ENCODE data around the gene RPL37A.
"Not testable (repeated sequence)": the region's sequence is repeated elsewhere in the genome, so short reads cannot be mapped to it uniquely, and the experiment has no call there.

RPL37A gene

DNA sequence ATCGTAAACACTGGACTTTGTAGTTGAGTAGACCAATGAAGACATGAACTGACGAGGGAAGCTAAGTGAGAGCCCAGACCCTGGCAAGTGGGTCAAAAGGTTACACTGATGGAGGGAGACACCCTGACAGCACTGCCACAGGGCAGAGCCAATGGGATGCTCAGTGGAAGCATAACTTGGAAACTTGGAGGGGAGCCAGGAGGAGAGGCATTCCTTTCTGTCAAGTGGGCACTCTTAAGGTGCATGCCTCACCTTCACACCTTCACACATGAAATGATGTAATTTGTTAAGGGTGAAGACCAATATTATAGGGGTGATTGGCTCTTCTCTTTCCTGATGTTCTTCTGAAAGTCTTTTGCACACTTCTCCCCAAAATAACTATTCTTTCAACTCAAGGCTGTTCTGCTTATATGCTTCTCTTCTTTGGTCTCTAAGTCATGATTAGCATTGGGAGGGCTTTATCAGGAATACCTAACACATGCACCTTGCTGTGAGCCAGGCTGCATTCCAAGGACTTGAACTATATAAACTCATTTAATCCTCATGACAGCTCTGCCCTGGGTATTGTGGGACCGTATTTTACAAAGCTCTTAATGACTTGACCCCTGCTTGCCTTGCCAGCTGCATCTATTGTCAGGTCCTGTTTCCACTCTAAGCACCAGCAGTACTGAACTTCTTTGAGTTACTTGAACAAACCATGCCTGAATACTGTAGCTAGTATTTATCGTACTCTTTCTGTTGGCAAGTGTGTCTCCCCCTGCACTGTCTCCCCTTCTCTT lies 19.0 kb downstream of the RPL37A start:
- no peak for DNase-seq (ENCODE audit: low read depth)

DNA sequence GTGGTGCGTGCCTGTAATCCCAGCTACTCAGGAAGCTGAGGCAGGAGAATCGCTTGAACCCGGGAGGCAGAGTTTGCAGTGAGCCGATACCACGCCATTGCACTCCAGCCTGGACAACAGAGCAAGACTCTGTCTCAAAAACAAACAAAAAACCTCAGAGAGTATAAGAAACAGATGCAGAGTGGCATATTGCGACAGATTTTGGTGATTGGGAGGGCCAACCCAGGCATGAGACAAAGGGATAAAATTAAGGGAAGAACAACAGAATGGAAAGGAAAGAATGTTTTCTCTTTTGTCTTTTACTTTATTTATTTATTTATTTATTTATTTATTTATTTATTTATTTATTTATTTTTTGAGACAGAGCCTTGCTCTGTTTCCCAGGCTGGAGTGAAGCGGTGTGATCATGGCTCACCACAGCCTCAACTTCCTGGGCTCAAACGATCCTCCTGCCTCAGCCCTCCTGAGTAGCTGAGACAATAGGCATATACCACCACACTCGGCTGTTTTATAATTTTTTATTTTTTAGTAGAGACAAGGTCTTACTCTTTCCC lies 20.0 kb downstream of the RPL37A start:
- DNase-seq (ENCODE audit: low read depth) = not testable (repeated sequence)

DNA sequence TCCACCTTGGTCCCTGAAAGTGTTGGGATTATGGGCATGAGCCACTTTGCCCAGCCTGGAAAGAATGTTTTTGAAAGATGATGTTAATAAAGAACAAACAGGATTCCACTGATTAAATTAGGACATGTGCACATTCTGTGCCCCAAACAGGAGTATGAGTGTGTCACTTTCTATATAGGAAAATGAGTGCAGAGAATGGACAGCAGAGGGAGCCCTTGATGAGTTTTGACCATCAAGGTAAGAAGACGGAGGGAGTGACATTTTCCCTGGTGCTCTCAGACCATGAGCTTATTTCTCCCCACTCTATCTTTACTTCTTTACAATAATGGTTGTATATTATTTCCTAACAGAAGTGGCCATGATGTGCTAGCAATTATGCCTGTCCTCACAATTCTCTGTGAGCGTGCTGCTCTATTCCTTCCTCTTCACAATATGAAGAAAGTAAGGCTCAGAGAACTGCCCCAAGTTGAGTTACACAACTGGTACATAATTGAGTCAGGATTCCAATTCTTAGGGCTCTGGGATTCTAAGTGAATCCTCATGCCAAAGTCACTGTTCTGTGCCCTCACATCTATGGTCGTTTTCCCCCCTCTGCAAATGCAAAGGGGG lies 20.6 kb downstream of the RPL37A start:
- peak; percentile 24 for DNase-seq (ENCODE audit: low read depth)

DNA sequence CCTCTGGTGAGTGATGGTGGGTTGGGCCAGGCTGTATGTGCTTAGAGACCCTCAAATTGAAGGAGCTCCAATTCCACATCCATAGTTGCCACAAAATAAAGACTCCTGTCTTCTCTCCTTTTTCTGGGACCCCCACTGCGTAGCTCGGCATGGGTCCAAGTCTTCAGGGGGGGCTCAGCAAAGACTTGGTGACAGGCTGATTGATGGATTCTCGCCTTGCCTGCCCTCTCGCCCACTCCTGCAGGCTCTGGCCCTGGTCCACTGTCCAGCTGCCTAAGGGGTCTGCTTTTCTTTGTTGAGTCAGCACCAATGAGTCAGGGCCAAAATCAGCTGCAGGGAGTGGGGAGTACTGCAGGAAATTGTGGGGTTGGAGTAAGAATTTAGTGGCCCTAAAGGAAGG lies 21.5 kb downstream of the RPL37A start:
- DNase-seq (ENCODE audit: low read depth) = no peak

DNA sequence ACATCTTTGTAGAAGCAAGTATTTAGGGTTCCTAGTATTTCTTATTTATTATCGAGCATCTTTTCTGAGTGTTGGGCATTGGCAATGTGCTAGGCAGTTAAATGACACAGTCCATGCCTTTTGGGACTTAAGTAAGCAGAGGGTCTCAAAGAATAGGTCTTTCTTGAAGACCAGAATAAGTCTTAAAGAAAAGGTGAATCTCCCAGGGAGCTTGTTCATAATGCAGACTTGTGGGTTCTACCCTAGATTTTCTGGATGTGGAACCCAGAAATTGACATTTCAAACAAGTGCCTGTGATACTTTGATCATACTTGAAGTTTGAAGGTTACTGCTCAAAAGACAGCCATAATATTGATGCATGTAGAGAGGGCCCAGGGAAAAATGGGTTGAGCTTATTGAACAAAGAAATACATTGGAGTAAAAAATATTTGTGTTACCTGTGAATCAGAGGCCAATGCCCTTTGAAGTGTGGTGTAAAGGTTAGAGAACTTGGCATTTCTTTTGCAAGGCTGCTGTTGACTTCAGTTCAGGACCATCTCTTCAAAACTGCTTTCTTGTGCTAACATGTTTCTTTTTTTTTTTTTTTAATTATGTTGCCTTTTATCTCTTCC lies 24.4 kb downstream of the RPL37A start:
- DNase-seq (ENCODE audit: low read depth) = no peak

DNA sequence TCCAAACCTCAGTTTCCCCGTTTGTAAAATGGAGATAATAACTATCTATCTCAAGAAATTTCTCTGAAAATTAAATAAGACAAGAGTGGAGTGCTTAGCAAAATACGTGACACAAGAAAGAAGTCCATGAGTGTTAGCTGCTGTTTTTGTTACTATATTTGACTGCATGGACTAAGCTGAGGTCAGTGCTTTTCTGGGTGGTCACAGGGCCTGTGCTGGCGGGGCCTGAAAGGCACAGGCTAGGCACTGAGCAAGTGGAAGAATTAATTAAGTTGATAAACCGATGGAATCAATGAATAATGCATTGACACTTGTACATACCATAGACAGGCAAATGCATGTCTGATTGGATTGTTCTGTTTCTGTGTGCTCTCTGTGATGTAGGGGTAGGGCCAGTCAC lies 27.3 kb downstream of the RPL37A start:
- DNase-seq (ENCODE audit: low read depth) = no peak

DNA sequence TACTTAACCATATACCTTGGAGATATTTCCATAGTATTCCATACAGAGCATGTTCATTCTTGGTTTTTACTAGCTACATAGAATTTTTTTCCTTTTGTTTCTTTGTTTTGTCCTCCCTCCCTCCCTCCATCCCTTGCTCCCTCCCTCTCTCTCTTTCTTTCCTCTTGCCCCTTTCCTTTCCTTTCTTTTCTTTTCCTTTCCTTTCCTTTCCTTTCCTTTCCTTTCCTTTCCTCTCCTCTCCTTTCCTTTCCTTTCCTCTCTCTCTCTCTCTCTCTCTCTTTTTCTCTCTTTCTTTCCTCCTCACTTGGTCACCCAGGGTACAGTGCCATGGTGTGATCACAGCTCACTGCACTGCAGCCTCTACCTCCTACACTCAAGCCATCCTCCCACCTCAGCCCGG lies 28.3 kb downstream of the RPL37A start:
- no peak for DNase-seq (ENCODE audit: low read depth)

DNA sequence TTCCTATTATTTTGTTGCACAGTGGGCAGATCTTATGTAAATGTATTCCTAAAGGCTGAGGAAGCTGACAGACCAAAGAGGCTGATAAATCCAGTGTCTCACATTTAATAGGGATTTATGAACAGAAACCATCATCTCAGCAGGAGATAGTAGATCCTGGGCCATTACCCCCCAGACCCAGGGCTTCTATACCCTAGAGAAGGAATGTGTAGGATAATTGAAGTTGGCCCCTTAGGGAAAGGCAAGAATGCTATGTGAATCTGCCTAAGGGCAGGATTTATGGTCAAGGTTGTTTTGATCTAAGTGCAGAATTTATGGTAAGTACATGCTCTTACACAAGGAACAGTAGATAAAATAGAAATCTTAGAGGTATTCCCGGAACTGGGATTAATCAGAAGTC lies 29.0 kb downstream of the RPL37A start:
- no peak for DNase-seq (ENCODE audit: low read depth)

DNA sequence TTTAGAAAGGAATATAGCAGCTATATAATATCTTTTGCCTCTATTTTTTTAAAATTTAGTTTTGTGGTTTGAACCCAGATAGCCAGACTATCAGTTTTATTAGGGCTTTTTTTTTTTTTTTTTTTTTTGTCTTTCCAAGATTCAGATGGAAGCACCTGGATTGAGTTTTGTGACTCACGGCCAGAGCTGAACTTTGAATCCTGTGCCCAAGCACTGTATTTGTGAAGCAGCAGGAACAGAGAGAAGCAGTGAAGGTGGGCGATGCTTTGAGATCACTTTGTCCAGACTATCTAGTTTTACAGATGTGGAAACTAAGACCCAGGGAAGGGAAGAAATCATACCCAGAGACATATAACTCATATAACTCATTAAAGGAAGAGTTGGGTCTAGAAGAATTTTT lies 33.9 kb downstream of the RPL37A start:
- DNase-seq (ENCODE audit: low read depth) = no peak

DNA sequence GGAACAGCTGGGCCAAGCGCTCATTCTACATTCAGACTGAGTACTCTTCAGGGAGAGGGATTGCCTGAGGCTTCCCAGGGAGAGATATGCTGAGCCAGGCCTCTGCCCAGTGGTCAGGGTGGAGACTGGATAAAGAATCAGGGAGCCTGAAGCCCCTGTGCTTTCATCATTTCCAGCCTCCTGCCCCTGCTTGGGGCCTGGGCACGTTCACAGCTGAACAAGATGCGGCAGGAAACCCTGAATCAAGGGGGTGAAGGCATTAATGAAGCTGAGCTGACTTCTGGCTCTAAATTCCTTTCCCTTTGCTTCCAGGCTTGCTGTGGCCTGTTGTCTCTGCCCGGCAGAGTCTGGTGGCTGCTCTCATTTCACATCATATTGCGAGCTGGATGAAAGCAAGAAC lies 35.0 kb downstream of the RPL37A start:
- DNase-seq (ENCODE audit: low read depth) = no peak

DNA sequence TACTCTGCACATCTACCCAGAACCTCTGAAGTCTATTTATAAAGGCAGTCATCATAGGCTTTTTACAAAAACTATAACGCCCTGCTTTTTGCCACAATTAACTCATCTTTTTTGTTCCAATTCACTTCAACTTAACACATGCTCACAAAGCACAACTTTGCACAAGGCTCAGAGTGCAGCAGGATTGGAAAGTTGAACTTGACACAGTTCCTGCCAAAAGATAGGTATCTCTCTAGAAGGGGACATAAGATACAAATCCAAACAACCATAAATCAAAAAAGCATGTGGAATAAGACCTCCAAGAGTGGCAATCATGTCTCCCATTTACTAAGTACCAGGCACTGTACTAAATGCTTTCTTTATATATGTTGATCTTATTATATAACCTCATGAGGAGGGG lies 36.2 kb downstream of the RPL37A start:
- no peak for DNase-seq (ENCODE audit: low read depth)

DNA sequence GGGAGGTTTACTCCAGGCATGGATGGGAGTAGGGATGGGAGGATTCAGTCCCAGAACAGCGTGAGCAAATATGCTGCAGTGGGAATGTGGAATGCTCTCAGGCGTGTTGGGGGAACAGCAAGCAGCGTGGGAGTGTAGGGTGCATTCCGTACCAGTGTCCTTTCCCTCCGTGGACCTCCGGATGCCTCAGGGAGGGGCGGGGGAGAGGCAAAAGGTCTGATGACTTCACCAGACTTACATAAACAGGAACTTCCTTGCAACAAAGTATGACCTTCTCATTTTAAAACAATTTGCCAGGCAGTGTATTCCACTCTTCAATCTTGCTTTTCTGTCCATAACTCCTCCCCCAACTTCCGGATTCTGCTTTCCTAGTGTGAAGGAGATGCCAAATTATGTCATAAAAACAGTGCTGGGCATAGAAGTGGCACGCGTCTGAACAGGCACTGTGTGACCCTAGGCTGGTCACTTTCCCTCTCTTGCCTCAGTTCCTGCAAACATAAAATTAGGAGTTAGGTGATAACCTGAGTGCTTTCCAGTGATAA lies 36.9 kb downstream of the RPL37A start:
- no peak for DNase-seq (ENCODE audit: low read depth)

DNA sequence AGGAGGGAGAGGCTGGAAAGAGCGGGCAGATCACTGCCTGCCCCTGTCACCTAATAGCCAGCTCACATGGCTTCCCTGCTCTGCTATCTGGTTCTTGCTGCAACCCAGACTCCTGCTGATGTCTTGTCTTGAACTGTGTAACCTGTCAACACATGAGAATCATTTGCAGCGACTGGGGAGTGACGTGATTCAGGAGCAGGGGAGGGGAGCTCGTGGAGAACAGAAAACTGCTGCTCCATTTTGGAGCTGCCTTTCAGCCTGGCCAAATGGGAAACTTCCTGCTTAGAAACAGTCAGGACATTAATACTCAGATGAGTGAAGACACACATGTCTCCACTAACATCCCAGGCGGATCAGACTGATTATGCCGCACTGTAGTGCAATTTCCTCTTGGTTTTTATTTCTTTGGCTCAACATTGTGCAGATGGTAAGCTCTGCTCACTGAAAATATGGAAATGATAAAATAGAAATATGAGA lies 38.1 kb downstream of the RPL37A start:
- no peak for DNase-seq (ENCODE audit: low read depth)

DNA sequence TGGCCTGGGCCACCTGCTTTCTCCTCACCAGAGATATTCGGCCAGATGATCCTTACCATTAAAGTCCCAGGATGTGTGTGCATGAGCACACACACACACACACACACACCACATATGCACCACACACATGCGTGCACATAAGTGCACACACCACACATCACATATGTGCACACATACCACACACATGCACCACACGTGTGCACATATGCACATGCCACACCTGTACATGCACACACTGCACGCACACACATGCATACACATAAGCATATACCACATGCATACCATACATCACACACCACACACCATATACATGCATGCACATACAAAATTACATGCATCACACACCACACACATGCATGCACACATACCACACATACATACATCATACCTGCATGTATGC lies 38.7 kb downstream of the RPL37A start:
- DNase-seq (ENCODE audit: low read depth) = no peak

DNA sequence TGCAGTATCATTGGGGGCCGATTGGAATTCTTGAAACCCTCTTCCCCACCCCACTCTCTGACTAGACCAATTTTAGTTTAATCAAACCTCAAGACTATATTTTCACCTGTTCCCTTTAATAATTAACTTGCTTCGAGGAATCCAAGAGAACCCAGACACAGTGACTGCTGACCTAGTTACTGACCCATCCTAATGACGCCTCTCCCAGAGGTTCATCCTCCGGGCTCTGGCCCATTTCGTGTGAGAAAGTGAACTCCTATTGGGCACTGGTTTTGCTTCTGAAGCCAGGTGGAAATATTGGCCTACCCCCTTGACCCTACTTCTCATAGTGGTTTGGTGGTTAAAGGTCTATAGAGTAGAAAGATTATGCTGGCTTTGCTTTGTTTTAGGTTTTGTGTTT lies 39.9 kb downstream of the RPL37A start:
- DNase-seq (ENCODE audit: low read depth) = no peak

DNA sequence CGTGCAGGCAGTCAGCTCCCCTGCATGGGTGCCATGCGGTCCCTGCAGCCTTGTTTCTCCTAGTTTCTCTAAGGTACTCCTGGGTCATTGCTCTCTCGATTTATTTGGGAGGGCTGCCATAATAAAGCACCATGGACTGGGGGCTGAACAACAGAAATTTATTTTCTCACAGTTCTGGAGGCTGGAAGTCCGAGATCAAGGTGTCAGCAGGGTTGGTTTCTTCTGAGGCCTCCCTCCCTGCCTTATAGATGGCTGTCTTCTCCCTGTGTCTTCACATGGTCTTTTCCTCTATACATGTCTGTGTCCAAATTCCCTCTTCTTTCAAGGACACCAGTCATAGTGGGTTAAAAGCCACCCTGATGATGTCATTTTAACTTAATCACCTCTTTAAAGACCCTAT lies 40.5 kb downstream of the RPL37A start:
- no peak for DNase-seq (ENCODE audit: low read depth)

DNA sequence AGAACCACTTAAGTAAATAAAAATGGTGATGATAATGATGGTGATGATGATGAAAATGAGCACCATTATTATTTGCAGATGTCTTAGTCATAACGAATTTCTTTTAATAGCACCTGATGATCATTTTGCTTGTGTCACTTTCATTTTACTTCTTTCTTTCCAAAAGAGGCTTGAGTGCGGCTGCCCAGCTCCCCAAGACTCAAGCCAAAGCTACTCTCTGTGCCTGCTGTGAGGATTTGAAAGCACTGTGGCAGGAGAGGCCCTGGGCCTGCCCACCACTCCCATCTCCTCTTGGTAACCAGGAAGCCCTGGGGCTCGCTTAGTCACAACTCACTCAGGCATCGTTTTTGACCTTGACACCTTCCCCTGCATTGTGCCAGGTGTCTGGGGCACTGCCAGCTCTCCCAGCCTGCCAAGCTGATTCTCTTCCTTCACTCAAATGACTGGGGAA lies 41.2 kb downstream of the RPL37A start:
- no peak for DNase-seq (ENCODE audit: low read depth)

DNA sequence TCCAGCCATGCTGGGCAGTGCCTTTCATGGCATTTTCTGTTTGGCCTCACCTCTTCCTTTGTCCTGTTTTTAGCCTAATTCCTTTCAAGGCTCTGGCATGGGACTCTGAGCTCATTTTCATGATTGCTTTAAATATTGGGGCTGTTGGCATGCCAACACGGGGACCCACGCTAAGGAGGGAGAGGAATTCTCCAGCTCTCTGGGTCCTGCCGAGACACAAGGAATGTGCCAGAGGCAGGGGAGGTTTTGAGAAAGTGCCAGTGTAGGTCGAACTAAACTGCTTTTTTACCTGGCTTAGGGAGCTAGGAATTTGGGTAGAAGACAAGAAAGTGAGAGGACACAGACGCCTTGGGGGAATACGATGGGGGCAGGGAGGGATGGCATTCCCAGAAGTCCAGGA lies 42.3 kb downstream of the RPL37A start:
- no peak for DNase-seq (ENCODE audit: low read depth)

DNA sequence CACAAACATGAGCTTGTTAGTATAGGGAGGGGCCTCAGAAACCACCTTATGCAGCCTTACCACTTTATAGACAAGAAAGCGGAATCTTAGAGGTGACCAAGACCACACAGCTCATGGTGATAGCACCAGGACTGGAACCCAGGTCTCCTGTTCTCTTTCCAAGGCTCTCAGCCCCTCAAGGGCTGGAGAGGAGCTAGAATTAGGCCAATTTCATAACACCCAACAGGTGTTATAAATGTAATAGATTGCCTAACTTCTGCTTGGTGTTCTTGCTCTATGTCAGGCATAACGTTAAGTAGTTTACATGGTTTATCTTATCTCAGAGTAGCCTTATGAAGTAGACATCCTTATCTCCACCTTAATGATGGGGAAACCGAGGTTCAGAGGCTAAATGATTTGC lies 42.9 kb downstream of the RPL37A start:
- DNase-seq (ENCODE audit: low read depth) = no peak

DNA sequence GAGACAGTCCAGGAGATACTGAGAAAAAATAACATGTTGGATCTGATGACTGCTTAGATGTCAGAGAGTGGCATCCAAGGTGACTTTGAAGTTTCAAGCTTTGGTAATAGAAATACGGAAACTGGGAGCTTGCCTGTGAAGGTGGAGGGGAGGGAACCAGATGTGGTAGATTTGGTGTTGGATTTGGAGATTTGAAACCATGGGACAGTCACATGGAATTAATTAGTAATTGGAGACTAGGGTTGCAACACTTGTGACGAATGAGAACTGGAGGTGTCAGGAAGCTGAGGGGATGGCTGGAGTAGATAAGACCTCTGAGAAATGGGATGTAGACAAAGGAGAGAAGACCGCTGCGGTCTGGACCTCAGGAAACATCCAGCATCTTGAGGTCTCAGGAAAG lies 46.7 kb downstream of the RPL37A start:
- DNase-seq (ENCODE audit: low read depth) = no peak

DNA sequence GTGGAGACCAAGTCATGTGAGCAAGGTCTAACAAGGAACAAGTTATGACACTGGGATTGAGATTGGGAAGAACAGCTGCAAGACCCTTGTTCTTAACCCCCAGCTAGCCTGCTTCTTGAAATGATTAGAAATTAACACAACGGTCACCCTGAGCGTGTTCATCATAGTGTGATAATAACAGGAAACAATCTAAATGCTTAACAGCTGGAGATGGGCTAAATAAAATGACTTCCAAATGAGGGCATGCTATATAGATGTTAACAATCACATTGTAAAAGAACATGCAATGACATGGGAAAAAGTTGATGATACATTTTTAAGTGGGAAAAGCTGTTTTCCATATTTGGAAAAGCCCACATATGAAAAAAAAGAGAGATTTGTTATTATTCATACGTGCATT lies 47.6 kb downstream of the RPL37A start:
- DNase-seq (ENCODE audit: low read depth) = no peak

DNA sequence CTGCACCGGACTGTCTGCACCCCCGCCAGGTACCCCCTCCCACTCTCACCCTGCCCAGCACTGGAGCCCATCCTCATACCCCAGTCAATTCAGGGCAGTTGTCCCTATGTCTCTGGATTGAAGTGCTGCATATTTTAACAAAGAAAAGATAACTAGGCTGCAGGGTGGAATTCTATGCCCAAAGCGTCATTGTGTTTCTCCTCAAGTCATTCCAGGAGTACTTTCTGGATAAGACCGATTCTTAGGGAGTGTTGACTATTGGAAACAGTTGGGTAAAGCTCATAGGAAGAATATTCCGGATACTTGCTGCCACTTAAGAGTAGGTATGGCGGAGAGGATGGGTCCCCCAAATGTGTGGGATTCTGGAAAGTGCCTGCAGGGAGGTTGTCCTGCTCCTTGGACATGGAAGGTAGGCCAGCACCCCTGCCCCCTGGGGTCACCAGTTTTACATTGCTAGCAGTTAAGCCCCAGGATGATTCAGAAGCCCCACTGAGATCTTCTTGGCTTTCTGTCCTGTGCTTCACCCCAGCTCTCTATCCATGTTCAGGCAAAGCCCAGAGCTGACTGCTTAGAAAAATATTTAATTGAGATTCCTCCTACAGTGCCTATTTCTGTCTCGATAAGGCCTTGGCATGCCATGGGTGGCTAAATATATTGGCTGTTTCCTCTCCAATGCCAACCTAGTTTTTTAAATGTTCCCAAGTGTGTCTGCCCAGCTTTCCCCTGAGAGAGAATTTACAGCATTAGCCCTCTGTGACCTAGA lies 48.2 kb downstream of the RPL37A start:
- DNase-seq (ENCODE audit: low read depth) = no peak
